Fibroblast of lung (primary cell): ENCODE results near the gene HAAO.

Experiments used
- EZH2 ChIP-seq: IDR thresholded peaks from 2 replicates; pipeline ENCODE4 v1.5.1; 2012; ENCODE audit warnings: low read length, control low read depth, mild to moderate bottlenecking; ENCODE audit errors: missing control alignments
- TF ChIP-seq, protein P1 (sequence below), 2 donors: IDR thresholded peaks in 1 of 2; conservative IDR thresholded peaks in 1 of 2; 1 replicate in 1 of 2; 2 replicates in 1 of 2; pipeline ENCODE4 v1.5.1; 2011 to 2012; ENCODE audit warnings: low read length in 2 of 2, control low read depth in 1 of 2, inconsistent platforms in 1 of 2, low read depth in 1 of 2, mild to moderate bottlenecking in 1 of 2

- TF ChIP-seq, protein P1, sequence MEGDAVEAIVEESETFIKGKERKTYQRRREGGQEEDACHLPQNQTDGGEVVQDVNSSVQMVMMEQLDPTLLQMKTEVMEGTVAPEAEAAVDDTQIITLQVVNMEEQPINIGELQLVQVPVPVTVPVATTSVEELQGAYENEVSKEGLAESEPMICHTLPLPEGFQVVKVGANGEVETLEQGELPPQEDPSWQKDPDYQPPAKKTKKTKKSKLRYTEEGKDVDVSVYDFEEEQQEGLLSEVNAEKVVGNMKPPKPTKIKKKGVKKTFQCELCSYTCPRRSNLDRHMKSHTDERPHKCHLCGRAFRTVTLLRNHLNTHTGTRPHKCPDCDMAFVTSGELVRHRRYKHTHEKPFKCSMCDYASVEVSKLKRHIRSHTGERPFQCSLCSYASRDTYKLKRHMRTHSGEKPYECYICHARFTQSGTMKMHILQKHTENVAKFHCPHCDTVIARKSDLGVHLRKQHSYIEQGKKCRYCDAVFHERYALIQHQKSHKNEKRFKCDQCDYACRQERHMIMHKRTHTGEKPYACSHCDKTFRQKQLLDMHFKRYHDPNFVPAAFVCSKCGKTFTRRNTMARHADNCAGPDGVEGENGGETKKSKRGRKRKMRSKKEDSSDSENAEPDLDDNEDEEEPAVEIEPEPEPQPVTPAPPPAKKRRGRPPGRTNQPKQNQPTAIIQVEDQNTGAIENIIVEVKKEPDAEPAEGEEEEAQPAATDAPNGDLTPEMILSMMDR (conservative IDR thresholded peaks at IDR 0.05 in 1 of 2, IDR thresholded peaks at IDR 0.05 in 1 of 2; ENCODE audit: low read depth in 1 of 2, low read length in 2 of 2): no peak
- no peak for TF ChIP-seq EZH2
Observed at GRCh38 chr2:42841344-42841743, 49.0 kb upstream of the HAAO start.
